ENCODE measurements around the gene ELMO1.

- TF ChIP-seq GLI4 (CRISPR knock-in tag; IDR thresholded peaks at IDR 0.05; ENCODE audit: borderline replicate concordance) (no peak), RAD21 (CRISPR knock-in tag; IDR thresholded peaks at IDR 0.05) (no peak), NR0B2 (CRISPR knock-in tag; IDR thresholded peaks at IDR 0.05) (no peak), PHF8 (CRISPR knock-in tag; IDR thresholded peaks at IDR 0.05) (no peak), RFX5 (IDR thresholded peaks at IDR 0.05; ENCODE audit: low read depth, low read length) (no peak), ZNF234 (CRISPR knock-in tag; conservative IDR thresholded peaks at IDR 0.05) (no peak)
These were observed 532.0 kb downstream of the ELMO1 start for GRCh38 chr7:36916619-36917018.

All from HepG2 (cell line).